Activated CD8-positive, alpha-beta memory T cell treated with anti-CD3 and anti-CD28 coated beads, Interleukin-2, amount 50 U/mL, for 1 hour (primary cell): Measurements from ENCODE around the gene TRERF1.
"Not testable (repeated sequence)": the region's sequence is repeated elsewhere in the genome, so short reads cannot be mapped to it uniquely, and the experiment has no call there.

Experiments used
- DNase-seq: peaks from one replicate; pipeline ENCODE4 v3.0.0-alpha.2; 2020; ENCODE audit errors: extremely low read depth

TRERF1 gene

DNA sequence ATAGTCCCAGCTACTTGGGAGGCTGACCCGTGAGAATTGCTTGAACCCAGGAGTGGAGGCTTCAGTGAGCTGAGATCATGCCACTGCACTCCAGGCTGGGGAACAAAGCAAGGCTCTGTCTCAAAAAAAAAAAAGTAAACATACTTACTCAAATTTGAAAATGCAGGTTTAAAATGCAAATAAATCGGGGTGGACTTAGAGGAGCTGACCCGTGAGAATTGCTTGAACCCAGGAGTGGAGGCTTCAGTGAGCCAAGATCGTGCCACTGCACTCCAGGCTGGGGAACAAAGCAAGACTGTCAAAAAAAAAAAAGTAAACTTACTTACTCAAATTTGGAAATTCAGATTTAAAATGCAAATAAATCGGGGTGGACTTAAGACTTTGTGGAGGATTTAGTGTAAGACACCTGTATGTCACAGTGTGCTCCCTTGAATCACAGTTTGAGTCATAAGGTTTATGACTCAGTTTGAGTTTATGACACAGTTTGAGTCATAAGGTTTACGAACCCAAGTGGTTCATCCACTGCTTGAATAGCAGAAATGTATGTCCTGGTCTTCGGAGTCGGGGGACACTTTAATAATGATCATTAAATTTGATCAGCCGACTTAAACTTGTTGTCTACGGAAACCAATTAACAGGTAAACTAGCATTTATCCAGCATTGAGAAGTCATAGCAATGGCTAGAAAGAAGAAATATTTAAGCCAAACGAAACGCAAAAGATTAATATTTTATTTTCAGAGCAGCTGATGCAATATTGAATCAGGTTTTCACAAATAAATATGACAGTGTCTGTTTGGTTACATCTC, 227.3 kb downstream of the TRERF1 start:
- no peak for DNase-seq

DNA sequence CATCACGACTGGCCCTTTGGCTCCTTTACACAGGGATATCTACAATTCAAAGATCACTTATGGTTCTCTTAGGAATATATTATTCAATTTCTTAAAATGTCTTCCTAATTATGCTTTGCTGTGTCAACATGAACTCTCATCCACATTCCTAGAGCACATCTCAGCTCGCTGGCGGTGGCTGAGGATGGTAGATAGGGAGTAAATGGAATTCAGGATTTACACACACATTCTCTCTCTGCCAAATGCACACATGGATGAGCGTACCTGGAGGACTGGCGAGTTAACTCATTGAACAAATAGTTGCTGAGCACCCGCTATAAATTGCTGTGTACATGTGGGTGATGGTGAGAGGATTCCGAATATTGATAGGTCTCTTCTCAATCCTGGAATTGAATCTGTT, 229.3 kb downstream of the TRERF1 start:
- DNase-seq = no peak

DNA sequence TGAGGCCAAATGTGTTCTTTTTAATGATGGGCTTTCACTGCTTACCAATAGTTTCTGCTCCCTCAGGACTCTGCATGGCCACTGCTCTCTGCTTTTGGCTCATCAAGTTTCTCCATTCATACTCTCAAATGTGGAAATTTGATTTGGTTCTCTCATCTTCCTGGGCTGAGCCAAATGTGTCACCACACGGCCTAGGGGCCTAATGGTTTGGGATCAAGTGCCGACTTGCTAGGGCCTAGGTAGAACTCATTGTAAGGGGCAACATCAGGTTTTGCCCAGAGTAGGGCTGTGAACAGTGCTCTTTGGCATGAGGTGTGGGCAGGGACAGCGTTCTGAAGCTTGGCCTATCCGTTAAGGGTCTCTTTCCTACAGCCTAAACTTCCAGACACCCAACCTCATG, 230.2 kb downstream of the TRERF1 start:
- DNase-seq = no peak

DNA sequence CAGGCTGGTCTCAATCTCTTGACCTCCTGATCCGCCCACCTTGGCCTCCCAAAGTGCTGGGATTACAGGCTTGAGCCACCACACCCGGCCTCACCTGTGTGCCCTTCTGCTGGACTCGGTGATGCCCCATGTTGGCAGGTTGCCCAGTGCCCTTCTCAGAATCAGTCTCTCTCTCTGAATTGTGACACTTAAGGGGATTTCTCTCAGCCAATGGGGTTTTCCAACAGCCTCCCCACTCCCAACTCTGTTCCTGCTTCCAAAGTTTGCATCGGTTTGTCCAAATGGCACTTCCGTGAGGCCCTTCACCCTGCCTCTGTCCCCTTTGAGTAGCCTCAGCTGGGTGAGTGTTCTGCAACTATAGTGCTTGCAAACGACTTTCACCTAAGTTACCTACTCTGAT, 230.9 kb downstream of the TRERF1 start:
- DNase-seq = no peak

DNA sequence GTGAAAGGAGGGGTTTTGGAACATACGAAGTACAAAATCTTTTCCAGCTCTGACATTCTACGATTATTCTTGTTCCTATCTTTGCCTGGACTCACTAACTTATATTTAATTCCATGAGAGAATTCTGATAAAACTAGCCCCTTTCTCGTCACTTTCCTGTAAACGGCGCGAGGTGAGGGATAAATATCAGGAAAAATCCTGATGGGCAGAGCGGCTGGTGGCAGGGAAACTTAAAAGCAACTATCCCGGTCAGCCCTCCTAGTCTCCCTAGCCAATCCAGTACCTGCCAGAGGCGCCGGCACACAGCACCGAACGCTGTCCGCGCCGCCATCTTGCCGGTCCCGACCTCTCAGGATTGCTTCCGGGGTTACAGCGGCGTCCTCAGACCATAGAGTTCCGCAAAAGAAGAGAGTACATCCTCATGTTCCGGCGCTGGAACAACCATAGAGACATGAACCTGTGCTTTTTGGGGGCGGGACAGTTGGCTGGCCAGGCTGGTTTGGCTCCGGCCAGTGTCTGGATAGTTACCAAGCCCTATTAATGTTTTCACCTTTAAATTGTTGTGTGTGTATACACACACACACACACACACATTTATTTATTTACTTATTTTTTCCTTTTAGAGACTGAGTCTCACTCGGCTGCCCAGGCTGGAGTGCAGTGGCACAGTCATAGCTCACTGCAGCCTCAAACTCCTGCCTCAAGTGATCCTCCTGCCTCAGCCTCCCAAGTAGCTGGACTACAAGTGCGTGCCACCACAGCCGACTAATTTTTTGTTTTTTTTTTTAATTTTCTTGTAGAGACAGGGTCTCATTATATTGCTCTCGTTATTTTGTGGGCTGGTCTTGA, 234.0 kb downstream of the TRERF1 start, which contains the start of gene MRPS10:
TSS of gene MRPS10 (minus strand) at position 343 of the 849 bp plus-strand sequence. CDS start at position 331, 12 bp downstream.
- peak; percentile 77 for DNase-seq

DNA sequence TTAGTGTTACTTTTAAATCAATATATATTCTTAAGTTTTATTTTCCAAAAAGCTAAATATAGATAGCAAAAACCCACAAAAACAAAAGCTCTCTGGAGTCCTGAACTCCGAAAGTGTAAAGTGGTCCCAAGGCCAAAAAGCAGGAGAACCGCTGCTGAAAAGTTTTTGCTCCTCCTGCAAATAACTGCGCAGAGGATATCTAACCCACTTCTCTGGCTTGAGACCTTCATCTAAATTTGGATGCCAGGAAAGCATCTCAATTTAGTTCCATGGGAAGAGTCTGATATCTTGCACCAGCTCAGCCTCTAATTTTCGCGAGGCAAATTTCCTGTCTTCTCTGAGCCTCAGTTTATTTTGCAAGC, 234.6 kb downstream of the TRERF1 start:
- DNase-seq = no peak

DNA sequence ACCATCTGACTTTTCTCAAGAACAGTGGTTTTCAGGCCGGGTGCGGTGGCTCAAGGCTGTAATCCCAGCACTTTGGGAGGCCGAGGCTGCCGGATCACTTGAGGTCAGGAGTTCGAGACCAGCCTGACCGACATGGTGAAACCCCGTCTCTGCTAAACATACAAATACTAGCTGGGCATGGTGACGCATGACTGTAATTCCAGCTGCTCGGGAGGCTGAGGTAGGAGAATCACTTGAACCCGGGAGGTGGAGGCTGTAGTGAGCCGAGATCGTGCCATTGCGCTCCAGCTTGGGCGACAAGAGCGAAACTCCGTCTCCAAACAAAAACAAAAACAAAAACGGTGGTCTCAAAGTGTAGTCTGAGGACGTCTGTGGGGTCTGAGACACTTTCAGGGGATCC, 235.2 kb downstream of the TRERF1 start:
- not testable (repeated sequence) for DNase-seq

DNA sequence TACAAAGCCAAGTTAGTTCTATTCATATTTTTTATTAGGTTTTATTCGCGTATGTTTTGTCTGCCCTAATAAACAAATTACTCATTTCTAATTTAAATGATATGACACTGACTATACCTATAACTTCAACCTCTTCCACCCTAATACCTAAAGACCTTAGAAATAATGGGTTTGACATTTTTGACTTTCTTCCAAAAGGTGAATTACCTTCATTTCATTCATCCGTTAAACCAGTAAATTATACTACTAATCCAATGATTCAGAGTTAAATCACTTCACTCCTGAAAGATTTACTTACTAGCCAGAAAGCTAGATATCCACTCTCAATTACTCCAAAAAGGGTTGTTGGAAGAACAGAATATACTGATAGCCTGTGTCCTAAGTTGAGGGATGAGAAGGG, 239.3 kb downstream of the TRERF1 start:
- DNase-seq = no peak

DNA sequence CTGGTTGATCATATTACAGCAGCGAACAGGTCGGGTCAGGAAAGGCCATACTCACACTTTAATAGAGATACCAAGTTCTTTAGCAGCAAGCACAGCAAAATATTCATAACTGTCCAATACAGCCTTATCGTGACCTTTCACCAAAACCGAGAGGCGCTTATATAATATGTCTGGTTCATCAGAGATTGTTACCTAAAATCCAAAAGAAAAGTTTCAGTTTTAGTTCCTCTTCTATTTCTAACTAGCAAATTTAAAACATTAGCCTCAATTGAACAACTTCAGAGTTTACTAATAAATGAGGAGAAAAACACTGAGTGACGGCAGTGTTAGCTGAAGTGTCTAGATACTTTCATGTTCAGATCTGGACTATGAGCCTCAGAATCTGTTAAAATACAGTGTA, 240.0 kb downstream of the TRERF1 start:
- DNase-seq = no peak

DNA sequence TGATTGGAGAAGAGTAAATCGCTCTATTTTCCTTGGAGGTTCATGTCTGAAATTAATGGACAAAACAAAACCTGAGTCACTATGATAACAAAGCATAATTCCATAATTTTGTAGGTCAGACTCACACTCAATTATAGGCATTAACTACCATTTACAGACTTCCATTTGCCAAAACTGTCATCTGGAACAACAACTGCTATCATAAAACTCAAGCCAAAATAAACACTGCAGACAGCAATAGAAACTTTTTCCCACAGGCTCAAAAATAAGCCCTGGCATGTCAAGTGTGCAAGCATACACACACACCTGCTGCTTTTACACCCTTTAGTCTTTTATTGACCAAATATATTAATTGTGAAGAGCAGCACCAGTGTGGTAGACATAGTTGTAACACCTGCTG, 241.2 kb downstream of the TRERF1 start:
- no peak for DNase-seq

DNA sequence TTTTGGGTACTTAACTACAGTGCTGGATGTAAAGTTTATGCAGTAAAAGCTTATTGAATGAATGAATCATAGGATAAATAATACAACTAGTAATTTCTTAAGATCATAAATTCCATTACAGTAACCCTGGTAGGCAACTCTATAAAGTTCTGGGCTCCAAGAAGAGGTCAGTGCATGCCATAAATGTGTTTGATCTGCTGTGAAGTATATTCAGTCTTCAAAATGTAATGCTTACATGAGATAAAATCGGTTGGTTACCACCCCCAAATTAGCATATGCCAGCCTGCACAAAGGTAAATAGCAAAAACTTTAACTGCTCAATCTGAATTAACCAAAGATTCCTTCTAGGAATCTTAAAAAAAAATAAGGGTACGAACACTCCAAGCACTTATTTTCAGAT, 244.2 kb downstream of the TRERF1 start:
- not testable (repeated sequence) for DNase-seq

DNA sequence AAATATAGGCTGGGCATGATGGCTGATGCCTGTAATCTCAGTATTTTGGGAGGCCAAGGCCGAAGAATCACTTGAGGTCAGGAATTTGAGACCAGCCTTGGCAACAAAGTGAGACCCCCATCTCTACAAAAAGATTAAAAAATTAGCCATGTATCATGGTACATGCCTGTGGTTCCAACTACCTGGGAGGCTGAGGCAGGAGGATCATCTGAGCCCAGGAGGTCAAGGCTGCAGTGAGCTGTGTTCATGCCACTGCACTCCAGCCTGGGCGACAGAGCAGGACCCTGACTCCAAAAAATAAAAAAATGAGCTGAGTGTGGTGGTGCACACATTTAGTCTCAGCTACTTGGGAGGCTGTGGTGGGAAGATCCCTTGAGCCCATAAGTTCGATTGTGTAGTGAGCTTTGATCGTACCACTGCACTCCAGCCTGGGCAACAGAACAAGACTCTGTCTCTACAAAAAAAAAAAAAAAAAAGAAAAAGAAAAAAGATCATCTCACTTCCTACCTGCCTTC, 246.9 kb downstream of the TRERF1 start:
- DNase-seq = no peak

DNA sequence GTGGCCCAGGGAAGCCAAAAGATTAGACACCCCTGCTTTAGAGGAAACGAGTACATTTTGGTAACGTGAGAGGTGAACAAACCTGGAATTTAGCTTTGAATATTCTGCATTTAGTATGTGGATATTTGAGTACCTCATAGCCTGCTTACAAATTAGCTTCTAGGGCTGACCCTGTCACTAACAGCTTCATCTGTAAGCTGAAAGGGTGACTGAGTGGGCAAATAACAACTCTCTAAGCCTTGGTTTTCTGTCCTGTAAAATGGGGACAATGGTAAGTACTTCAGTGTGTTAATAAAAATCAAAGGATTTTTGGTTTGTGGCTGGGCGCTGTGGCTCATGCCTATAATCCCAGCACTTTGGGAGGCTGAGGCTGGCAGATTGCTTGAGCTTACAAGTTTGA, 248.5 kb downstream of the TRERF1 start:
- DNase-seq = no peak

DNA sequence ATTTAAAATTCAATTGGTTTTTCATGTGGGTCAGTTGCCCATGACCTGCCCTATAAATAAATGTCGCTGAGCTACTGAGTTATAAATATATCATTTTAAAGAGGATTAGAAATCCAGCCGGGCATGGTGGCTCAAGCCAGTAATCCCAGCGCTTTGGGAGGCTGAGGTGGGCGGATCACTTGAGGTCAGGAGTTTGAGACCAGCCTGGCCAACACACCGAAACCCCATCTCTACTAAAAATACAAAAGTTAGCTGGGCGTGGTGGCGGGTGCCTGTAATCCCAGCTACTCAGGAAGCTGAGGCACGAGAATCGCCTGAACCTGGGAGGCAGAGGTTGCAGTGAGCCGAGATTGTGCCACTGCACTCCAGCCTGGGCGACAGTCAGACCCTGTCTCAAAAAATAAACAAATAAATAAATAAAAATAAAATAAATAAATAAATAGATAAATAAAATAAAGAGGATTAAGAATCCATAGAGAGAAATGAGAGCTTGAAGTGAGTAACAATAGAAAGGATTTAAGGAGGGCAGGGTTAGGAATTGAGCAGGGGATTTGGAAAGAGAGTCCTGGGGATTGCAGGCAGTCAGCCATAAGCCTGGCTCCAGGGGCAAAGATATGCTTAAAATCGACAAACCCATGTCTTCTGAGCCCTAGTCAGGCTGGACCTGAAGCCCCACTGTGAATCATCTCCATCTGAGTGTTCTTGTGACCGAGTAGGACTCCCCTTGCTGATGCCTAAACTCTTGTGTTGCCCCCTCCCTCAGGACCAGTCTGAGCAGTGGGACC, 249.4 kb downstream of the TRERF1 start:
- not testable (repeated sequence) for DNase-seq

DNA sequence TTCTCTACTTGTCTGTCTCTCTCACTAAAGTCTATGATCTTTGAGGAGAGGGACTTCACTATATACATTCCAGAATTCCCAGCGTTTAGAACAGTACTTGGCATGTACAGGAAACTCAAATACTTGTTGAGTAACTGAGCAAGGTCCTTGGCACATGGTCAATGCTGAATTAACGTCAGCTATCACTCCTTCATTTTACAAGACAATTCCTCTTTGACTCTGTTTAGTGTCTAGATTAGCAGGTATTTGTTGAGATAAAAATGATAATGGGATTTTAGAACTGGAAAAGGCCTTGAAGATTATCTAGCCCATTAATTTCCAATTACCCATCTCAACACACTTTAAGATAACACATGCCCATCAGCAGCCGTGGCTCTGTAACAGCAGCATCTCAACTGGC, 250.3 kb downstream of the TRERF1 start:
- no peak for DNase-seq

DNA sequence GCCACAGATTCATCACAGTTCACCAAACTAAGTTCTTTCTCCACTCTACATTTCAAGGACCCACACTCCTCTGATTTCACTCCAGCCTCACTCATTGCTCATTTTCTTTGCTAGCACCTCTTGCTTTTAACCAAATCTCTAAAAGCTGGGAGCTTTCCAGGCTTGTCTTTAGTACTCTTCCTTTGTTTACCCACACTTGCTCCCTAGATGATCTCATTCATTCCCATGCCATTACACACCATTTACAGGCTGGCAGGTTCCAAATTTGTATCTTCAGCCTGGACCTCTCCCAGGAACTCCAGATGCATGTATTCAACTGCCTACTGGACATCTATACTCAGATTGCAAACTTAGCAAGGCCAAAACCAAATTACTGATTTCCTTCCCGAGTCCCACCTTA, 251.7 kb downstream of the TRERF1 start:
- DNase-seq = no peak

DNA sequence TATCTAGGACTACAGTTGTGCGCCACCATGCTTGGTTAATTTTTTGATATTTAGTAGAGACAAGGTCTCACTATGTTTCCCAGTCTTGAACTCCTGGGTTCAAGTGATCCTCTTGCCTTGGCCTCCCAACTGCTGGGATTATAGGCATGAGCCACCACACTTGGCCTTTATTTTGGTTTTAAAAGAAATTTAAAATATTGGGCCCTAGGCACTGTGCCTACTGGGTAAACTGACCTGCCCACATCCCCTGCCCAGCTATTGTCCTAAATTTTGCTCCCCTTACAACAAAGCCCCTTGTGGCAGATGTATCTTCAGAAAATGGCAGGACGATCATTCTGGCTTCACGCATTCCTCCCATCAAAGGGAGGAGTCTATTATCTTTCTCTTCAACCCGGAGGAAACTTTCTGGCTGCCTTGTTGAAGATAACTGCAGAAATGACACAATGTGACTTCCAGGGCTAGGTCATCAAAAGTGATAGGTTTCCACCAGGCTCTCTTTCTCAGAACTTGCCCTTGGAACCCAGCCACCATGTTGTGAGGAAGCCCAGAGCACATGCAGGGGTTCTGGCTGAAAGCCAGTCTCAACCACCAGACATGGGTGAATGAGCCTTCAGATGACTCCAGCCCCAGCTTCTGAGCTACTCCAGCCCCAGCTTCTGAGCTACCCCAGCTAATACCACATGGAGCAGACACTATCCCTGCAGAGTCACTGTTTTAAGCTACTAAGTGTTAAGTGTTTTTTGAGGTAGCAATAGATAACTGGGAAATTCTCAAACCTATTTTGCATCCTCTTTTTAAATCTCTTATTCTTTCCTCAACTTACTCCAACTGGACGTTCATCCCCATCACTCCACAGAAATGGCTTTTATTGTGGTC, 252.4 kb downstream of the TRERF1 start:
- DNase-seq = no peak

DNA sequence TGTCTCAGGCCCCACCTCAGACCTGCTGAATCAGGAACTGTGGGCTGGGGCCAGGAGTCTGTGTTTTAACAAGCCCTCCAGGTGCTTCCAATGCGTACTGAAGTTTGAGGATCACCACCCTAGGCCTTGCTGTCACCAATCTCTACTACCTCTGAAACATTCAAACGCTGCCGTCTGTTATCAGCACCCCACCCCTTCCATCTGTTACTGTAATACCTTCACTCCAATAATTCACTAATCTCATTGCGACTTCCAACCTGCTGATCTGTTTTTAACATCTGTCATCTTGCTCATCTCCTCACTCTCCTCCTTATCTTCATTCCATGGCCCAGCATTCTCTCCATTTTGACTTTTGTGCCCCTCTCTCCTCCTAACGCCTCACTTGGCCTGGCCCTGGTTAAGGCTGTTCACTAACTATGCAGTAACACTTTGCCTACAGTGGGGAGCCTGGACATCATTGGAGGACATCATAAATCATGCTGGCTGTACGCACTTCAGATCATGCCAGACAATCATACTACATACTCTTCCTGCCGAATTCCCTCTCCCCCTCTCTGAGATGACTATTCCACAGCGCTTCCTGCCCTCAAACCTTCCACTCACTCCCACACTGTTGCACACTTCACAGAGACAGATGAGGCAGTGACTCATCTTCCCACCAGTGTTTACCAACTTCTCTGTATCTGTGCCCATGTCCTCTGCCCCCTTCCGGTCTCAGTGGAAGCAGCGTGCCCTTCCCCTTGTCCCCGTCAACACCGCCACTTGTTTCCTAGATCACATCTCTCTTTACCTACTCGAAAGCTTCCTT, 254.0 kb downstream of the TRERF1 start:
- DNase-seq = no peak

DNA sequence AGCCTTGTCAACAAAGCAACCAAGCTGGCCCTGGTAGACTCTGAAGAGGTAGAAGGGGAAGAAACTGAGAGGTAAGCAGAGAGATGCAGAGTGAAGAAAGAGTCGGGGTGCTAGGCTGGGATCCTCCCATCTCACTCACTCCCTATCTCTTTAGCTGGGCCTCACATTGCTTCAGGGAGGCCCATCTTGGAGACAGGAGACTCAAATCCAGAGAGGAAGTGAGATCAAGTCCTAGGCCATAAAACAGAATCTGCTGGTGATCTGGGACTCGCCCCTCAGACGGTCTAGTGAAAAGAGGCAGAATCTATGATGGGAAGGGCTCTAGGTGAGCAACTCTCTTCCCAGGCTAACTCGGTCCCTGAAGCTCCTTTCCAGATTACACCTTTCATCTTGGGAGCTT, 256.3 kb downstream of the TRERF1 start:
- DNase-seq = no peak

DNA sequence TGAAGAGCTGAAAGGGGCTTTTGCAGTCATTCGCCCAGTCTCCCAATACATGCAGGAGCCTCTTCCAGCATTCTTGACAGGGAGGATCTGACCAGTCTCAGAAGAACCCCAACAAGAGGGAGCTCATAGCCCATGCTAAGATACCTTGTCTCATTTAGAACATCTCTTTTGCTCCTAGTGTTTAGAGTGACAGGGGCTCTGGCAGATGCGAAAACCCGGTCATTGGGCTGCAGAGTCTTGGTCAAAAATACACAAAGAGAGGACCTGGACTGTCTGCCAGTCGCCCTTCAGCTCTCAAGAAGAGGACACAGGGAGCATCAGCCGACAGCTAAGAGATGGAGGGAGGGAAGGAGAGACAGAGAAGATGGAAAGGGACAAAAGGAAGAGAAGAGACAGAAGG, 257.7 kb downstream of the TRERF1 start:
- DNase-seq = no peak
